ENCODE results near the gene PPIB. TPM values are rescaled to one million over a fixed set of nuclear protein-coding genes. Genes with fewer than 3 reads are reported as not detected.

Gene PPIB
- total RNA-seq, 3 donors from 2014 or later (not counting 1 experiment from before 2014, with no cell fraction given) = 234 to 298 (median 251) TPM

DNA sequence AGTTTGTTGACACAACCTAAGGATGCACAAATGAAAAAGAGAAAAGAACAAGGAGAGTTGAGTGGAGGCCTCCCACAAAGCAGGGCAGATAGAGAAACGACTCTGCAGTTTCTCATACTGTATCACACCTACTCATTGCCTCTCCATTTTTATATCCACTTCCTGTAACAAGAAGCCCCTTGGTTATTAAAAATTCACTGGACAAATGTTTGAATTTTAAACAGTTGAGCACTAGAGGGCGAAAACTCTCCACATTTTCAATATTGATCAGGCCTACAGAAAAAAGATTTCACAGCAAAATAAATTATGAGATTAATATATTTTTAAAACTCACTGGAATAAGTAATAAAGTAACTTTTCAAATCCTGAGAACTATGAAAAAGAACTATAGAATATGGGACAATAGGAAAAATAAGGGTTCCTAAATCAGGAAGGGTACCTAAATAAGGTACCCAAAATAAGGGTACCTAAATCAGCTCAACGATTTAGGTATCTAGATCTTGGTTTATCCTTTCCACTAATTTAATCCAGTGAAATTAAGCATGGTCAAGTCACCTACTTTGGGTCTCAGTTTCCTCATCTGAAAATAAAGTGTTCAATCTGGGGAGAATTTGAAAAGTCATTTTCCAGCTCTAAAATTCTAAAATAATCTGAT, 47.0 kb upstream of the PPIB start:
- Mint-ChIP-seq H3K4me3 (no peak overlapping the region), H3K4me1 (peaks cover 4 to 17% of the 10 kb centered on the region in 2 donors), H3K27me3 (ENCODE audit: low read depth in 2 of 2) (no peaks in the 10 kb centered on the region), H3K9me3 (no peaks in the 10 kb centered on the region), H3K27ac (peak overlapping the region in 1 of 2 donors; percentile 48), H3K36me3 (peaks cover 11% of the 10 kb centered on the region)
- ATAC-seq (peak in 1 of 3 donors; percentile 39), DNase-seq (peak in 1 of 2 donors; percentile 41)
- 30% methylated on average over 2 of the region's 3 CpGs for WGBS (ENCODE audit: insufficient coverage)
- Histone ChIP-seq H3K27me3 (ENCODE audit: control insufficient read depth, insufficient read depth, low read length) (no peaks in the 10 kb centered on the region), H3K36me3 (ENCODE audit: control insufficient read depth, insufficient read depth, low read length) (peaks cover 11% of the 10 kb centered on the region), H3K4me3 (ENCODE audit: low read length) (no peak overlapping the region), H3K27ac (ENCODE audit: low read length) (no peak overlapping the region), H3K4me1 (ENCODE audit: control insufficient read depth, insufficient read depth, low read length) (no peaks in the 10 kb centered on the region), H3K9me3 (ENCODE audit: control insufficient read depth, insufficient read depth, low read length) (no peaks in the 10 kb centered on the region)
- intact Hi-C loops (cut with micrococcal nuclease) = loop anchor here (1.0 kb wide), 1 partner anchor 146 kb away; the partner anchor contains the start of gene CSNK1G1
- TF ChIP-seq, protein P1, sequence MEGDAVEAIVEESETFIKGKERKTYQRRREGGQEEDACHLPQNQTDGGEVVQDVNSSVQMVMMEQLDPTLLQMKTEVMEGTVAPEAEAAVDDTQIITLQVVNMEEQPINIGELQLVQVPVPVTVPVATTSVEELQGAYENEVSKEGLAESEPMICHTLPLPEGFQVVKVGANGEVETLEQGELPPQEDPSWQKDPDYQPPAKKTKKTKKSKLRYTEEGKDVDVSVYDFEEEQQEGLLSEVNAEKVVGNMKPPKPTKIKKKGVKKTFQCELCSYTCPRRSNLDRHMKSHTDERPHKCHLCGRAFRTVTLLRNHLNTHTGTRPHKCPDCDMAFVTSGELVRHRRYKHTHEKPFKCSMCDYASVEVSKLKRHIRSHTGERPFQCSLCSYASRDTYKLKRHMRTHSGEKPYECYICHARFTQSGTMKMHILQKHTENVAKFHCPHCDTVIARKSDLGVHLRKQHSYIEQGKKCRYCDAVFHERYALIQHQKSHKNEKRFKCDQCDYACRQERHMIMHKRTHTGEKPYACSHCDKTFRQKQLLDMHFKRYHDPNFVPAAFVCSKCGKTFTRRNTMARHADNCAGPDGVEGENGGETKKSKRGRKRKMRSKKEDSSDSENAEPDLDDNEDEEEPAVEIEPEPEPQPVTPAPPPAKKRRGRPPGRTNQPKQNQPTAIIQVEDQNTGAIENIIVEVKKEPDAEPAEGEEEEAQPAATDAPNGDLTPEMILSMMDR (IDR thresholded peaks at IDR 0.05) = peak; percentile 44

DNA sequence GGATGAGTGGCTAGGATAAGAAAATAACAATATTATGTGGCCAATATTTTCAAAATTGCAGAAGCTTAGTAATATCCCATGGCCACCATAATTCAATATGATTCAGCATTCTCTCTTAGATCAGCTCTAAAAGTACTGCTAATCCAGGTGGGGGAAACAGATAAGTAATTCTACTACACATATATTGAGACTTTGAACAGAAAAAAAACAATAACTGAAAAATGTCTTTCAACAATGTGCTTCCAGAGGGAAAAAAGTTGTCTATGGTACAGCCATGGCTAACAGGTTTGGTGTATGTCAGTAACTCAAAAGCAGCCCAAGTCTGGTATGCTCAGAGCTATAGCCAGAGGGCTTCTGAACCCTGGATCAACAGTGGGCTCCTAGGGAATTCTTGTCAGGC, 42.4 kb upstream of the PPIB start:
- Histone ChIP-seq H3K36me3 (ENCODE audit: control insufficient read depth, insufficient read depth, low read length) (peaks cover 25% of the 10 kb centered on the region), H3K4me1 (ENCODE audit: control insufficient read depth, insufficient read depth, low read length) (no peaks in the 10 kb centered on the region), H3K27ac (ENCODE audit: low read length) (no peak overlapping the region), H3K4me3 (ENCODE audit: low read length) (no peak overlapping the region), H3K27me3 (ENCODE audit: control insufficient read depth, insufficient read depth, low read length) (no peaks in the 10 kb centered on the region), H3K9me3 (ENCODE audit: control insufficient read depth, insufficient read depth, low read length) (no peaks in the 10 kb centered on the region)
- H3K27ac Mint-ChIP-seq = no peak overlapping the region
- H3K4me3 Mint-ChIP-seq = no peak overlapping the region
- TF ChIP-seq, protein P1 (IDR thresholded peaks at IDR 0.05) = no peak
- ATAC-seq (no peak), DNase-seq (no peak)
- intact Hi-C loops (cut with micrococcal nuclease) = no loop called here
- H3K4me1 Mint-ChIP-seq = peaks cover 0 to 5% of the 10 kb centered on the region in 2 donors
- no peaks in the 10 kb centered on the region for H3K27me3 Mint-ChIP-seq (ENCODE audit: low read depth in 2 of 2)
- no peaks in the 10 kb centered on the region for H3K9me3 Mint-ChIP-seq
- no peaks in the 10 kb centered on the region for H3K36me3 Mint-ChIP-seq

DNA sequence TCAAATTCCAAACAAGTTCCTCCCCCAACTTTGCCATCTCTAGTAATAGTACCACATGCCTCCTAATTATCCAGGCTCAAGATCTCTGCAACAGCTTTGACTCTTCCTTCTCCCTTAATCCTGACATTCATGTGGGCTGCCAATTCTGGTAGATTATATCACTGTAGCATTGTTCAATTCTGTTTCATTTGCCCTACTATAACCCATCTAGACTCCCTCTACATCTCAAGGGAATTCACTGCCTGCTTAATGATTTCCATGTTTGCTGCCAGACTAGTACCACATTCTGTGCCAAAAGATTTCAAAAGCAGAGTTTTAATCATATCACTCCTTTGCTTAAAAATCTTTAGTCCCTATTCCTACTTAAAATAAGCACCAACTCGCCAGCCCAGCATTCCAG, 34.6 kb upstream of the PPIB start:
- Mint-ChIP-seq H3K27ac (no peak overlapping the region), H3K27me3 (ENCODE audit: low read depth in 2 of 2) (no peaks in the 10 kb centered on the region), H3K4me3 (no peak overlapping the region), H3K36me3 (peaks cover 7% of the 10 kb centered on the region), H3K4me1 (no peaks in the 10 kb centered on the region), H3K9me3 (no peaks in the 10 kb centered on the region)
- WGBS (ENCODE audit: insufficient coverage) = 89% methylated on average over 1 of the region's 1 CpG
- H3K27ac ChIP-seq (ENCODE audit: low read length) = no peak overlapping the region
- TF ChIP-seq, protein P1 (IDR thresholded peaks at IDR 0.05) = no peak
- no peaks in the 10 kb centered on the region for H3K27me3 ChIP-seq (ENCODE audit: control insufficient read depth, insufficient read depth, low read length)
- intact Hi-C loops (cut with micrococcal nuclease) = no loop called here
- no peaks in the 10 kb centered on the region for H3K9me3 ChIP-seq (ENCODE audit: control insufficient read depth, insufficient read depth, low read length)
- no peak overlapping the region for H3K4me3 ChIP-seq (ENCODE audit: low read length)
- no peak for ATAC-seq
- no peak for DNase-seq
- H3K4me1 ChIP-seq (ENCODE audit: control insufficient read depth, insufficient read depth, low read length) = no peaks in the 10 kb centered on the region
- H3K36me3 ChIP-seq (ENCODE audit: control insufficient read depth, insufficient read depth, low read length) = peaks cover 18% of the 10 kb centered on the region

DNA sequence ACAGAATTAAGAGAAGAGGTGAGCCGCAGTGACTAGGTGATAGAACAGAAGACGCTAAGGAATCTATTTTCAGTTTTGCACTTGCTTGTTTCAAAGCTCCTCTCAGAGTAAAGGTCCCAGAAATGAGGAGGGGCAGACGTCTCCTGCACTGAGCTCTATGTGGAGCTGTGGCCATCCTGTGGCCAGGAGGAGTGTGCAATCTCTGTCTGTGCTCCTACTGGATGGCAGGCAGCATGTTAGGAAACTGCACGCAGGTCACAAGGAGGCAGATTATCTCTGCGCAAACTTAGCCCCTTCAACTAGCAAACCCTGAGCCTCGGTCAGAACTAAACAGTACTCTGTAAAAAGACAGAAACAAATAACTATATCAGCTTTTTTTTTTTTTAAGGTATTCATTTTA, 31.1 kb upstream of the PPIB start:
- H3K36me3 ChIP-seq (ENCODE audit: control insufficient read depth, insufficient read depth, low read length) = peaks cover 13% of the 10 kb centered on the region
- Mint-ChIP-seq H3K27ac (no peak overlapping the region), H3K4me1 (no peaks in the 10 kb centered on the region), H3K27me3 (ENCODE audit: low read depth in 2 of 2) (no peaks in the 10 kb centered on the region), H3K36me3 (peaks cover 7% of the 10 kb centered on the region), H3K4me3 (no peak overlapping the region), H3K9me3 (no peaks in the 10 kb centered on the region)
- no peaks in the 10 kb centered on the region for H3K4me1 ChIP-seq (ENCODE audit: control insufficient read depth, insufficient read depth, low read length)
- ATAC-seq (no peak), DNase-seq (no peak)
- TF ChIP-seq, protein P1 (IDR thresholded peaks at IDR 0.05) = no peak
- no peak overlapping the region for H3K4me3 ChIP-seq (ENCODE audit: low read length)
- no peak overlapping the region for H3K27ac ChIP-seq (ENCODE audit: low read length)
- intact Hi-C loops (cut with micrococcal nuclease) = no loop called here
- H3K9me3 ChIP-seq (ENCODE audit: control insufficient read depth, insufficient read depth, low read length) = no peaks in the 10 kb centered on the region
- H3K27me3 ChIP-seq (ENCODE audit: control insufficient read depth, insufficient read depth, low read length) = no peaks in the 10 kb centered on the region
- WGBS (ENCODE audit: insufficient coverage) = 97% methylated on average over 6 of the region's 6 CpGs

All from natural killer cell (primary cell).